ENCODE results near the gene NDRG2. TPM values are rescaled to one million over a fixed set of nuclear protein-coding genes. Genes with fewer than 3 reads are reported as not detected.
A peak's percentile ranks its signal among the peaks of the same experiment; 100 is the strongest.
"Not testable (repeated sequence)": the region's sequence is repeated elsewhere in the genome, so short reads cannot be mapped to it uniquely, and the experiment has no call there.

The NDRG2 gene
- polyA plus RNA-seq, 2 donors, result 131 to 252 TPM

GRCh38 chr14:21043974-21044618 is 19.2 kb upstream of the NDRG2 start:
- WGBS, 2 donors, result 46 to 56% methylated on average over 6 of the region's 6 CpGs
- peaks cover 0 to 16% of the 10 kb centered on the region in 2 donors for H3K4me1 ChIP-seq (ENCODE audit: control insufficient read depth in 2 of 2, insufficient read depth in 2 of 2, low read length in 1 of 2)
- no peak overlapping the region for H3K27ac ChIP-seq (ENCODE audit: low read depth in 2 of 2, low read length in 1 of 2)
- H3K4me3 ChIP-seq (ENCODE audit: low read depth in 1 of 2, low read length in 2 of 2), result no peak overlapping the region
- no peaks in the 10 kb centered on the region for H3K27me3 ChIP-seq (ENCODE audit: control insufficient read depth in 1 of 2, insufficient read depth in 2 of 2, low read length in 2 of 2)
- H3K36me3 ChIP-seq (ENCODE audit: control insufficient read depth in 2 of 2, insufficient read depth in 2 of 2, low read length in 1 of 2), result no peaks in the 10 kb centered on the region
- H3K9me3 ChIP-seq (ENCODE audit: control insufficient read depth in 2 of 2, insufficient read depth in 1 of 2, low read depth in 1 of 2, low read length in 1 of 2), result no peaks in the 10 kb centered on the region

DNA sequence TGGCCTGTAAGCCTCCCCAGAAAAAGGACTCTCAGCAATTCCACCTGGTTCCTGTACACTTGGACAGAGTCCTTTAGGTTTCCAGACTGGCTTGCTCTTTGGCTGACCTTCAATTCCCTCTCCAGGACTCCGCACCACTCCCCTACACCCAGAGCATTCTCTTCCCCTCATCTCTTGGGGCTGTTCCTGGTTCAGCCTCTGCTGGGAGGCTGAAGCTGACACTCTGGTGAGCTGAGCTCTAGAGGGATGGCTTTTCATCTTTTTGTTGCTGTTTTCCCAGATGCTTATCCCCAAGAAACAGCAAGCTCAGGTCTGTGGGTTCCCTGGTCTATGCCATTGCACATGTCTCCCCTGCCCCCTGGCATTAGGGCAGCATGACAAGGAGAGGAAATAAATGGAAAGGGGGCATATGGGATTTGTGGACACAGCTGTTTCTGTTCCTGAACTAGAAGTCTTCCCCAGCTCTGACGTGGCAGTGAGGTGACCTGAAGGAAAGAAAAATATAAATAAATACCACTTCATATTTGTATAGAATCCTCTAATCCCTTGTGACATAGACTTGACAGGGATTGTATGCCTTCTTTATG is 18.6 kb upstream of the NDRG2 start:
- Histone ChIP-seq H3K36me3 (ENCODE audit: control insufficient read depth in 2 of 2, insufficient read depth in 2 of 2, low read length in 1 of 2) (no peaks in the 10 kb centered on the region), H3K4me1 (ENCODE audit: control insufficient read depth in 2 of 2, insufficient read depth in 2 of 2, low read length in 1 of 2) (peaks cover 0 to 18% of the 10 kb centered on the region in 2 donors), H3K4me3 (ENCODE audit: low read depth in 1 of 2, low read length in 2 of 2) (peak overlapping the region; percentile 17 to 24), H3K27me3 (ENCODE audit: control insufficient read depth in 1 of 2, insufficient read depth in 2 of 2, low read length in 2 of 2) (no peaks in the 10 kb centered on the region), H3K27ac (ENCODE audit: low read depth in 2 of 2, low read length in 1 of 2) (peak overlapping the region in 1 of 2 donors; percentile 69), H3K9me3 (ENCODE audit: control insufficient read depth in 2 of 2, insufficient read depth in 1 of 2, low read depth in 1 of 2, low read length in 1 of 2) (no peaks in the 10 kb centered on the region)
- WGBS, 2 donors, result 44 to 48% methylated on average over 2 of the region's 2 CpGs

GRCh38 chr14:21042918-21043317 is 18.1 kb upstream of the NDRG2 start:
- peaks cover 0 to 18% of the 10 kb centered on the region in 2 donors for H3K4me1 ChIP-seq (ENCODE audit: control insufficient read depth in 2 of 2, insufficient read depth in 2 of 2, low read length in 1 of 2)
- WGBS, 2 donors, result 56 to 57% methylated on average over 8 of the region's 8 CpGs

GRCh38 chr14:21041676-21042433 is 17.0 kb upstream of the NDRG2 start, which contains the start of gene RNASE7:
Gene RNASE7 (plus strand): TSS chr14:21042362. CDS start chr14:21042993, 631 bp downstream.
- peaks cover 0 to 18% of the 10 kb centered on the region in 2 donors for H3K4me1 ChIP-seq (ENCODE audit: control insufficient read depth in 2 of 2, insufficient read depth in 2 of 2, low read length in 1 of 2)
- H3K4me3 ChIP-seq (ENCODE audit: low read depth in 1 of 2, low read length in 2 of 2), result peak within 1 kb of the TSS; percentile 24 to 32
- WGBS, 2 donors, result 54 to 65% methylated on average over 11 of the region's 11 CpGs
- H3K27me3 ChIP-seq (ENCODE audit: control insufficient read depth in 1 of 2, insufficient read depth in 2 of 2, low read length in 2 of 2), result no peaks in the 10 kb centered on the region
- H3K36me3 ChIP-seq (ENCODE audit: control insufficient read depth in 2 of 2, insufficient read depth in 2 of 2, low read length in 1 of 2), result no peaks in the 10 kb centered on the region
- H3K27ac ChIP-seq (ENCODE audit: low read depth in 2 of 2, low read length in 1 of 2), result peak within 1 kb of the TSS; percentile 32 to 75
- no peaks in the 10 kb centered on the region for H3K9me3 ChIP-seq (ENCODE audit: control insufficient read depth in 2 of 2, insufficient read depth in 1 of 2, low read depth in 1 of 2, low read length in 1 of 2)

More at GRCh38 chr14:21042918-21043317, 18.1 kb upstream of the NDRG2 start:
- peak overlapping the region in 1 of 2 donors; percentile 61 for H3K27ac ChIP-seq (ENCODE audit: low read depth in 2 of 2, low read length in 1 of 2)
- no peaks in the 10 kb centered on the region for H3K27me3 ChIP-seq (ENCODE audit: control insufficient read depth in 1 of 2, insufficient read depth in 2 of 2, low read length in 2 of 2)
- no peaks in the 10 kb centered on the region for H3K9me3 ChIP-seq (ENCODE audit: control insufficient read depth in 2 of 2, insufficient read depth in 1 of 2, low read depth in 1 of 2, low read length in 1 of 2)
- no peaks in the 10 kb centered on the region for H3K36me3 ChIP-seq (ENCODE audit: control insufficient read depth in 2 of 2, insufficient read depth in 2 of 2, low read length in 1 of 2)
- H3K4me3 ChIP-seq (ENCODE audit: low read depth in 1 of 2, low read length in 2 of 2), result peak overlapping the region; percentile 5 to 24

DNA sequence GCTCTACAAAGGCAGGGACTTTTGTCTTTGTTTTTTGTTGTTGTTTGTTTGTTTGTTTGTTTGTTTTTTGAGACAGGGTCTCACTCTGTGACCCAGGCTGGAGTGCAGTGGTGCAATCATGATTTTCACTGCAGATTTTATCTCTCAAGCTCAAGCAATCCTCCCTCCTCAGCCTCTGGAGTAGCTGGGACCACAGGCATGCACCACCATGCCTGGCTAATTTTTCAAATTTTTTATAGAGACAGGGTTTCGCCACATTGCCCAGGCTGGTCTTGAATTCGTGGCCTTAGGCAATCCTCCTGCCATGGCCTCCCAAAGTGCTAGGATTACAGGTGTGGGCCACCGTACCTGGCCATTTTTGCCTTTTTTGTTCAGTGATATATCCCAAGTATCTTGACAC is 16.1 kb upstream of the NDRG2 start:
- not testable (repeated sequence) for H3K36me3 ChIP-seq (ENCODE audit: control insufficient read depth in 2 of 2, insufficient read depth in 2 of 2, low read length in 1 of 2); H3K27ac ChIP-seq (ENCODE audit: low read depth in 2 of 2, low read length in 1 of 2); H3K27me3 ChIP-seq (ENCODE audit: control insufficient read depth in 1 of 2, insufficient read depth in 2 of 2, low read length in 2 of 2); H3K9me3 ChIP-seq (ENCODE audit: control insufficient read depth in 2 of 2, insufficient read depth in 1 of 2, low read depth in 1 of 2, low read length in 1 of 2); H3K4me3 ChIP-seq (ENCODE audit: low read depth in 1 of 2, low read length in 2 of 2)
- 71 to 75% methylated on average over 3 of the region's 3 CpGs for WGBS, 2 donors
- H3K4me1 ChIP-seq (ENCODE audit: control insufficient read depth in 2 of 2, insufficient read depth in 2 of 2, low read length in 1 of 2), result peaks cover 0 to 21% of the 10 kb centered on the region in 2 donors

DNA sequence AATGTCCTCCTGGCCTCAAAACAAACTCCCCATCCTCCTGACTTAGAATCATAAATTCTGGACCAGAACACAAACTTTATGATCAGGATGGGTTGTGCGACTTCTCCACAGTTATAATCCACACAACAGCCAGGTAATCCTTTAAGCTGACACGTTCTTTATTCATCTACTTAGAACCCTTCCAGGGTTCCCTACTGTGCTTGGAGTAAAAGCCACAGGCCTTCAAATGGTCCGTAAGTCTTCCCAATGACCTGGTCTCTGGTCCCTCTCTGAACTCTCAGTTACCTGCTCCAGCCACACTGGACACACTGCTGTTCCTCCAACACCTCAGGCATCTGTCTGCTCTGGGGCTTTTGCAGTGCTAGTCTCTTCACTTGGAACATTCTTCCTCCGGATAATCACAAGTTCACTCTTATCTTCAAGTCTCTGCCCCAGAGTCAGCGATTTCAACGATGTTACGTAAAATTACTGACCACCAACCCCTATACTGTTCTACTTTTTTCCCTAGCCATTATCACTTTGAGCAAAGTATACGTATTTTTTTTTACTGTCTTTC is 15.6 kb upstream of the NDRG2 start:
- H3K4me1 ChIP-seq (ENCODE audit: control insufficient read depth in 2 of 2, insufficient read depth in 2 of 2, low read length in 1 of 2), result peaks cover 0 to 21% of the 10 kb centered on the region in 2 donors
- H3K27ac ChIP-seq (ENCODE audit: low read depth in 2 of 2, low read length in 1 of 2), result peak overlapping the region in 1 of 2 donors; percentile 13
- no peaks in the 10 kb centered on the region for H3K27me3 ChIP-seq (ENCODE audit: control insufficient read depth in 1 of 2, insufficient read depth in 2 of 2, low read length in 2 of 2)
- no peak overlapping the region for H3K4me3 ChIP-seq (ENCODE audit: low read depth in 1 of 2, low read length in 2 of 2)
- H3K9me3 ChIP-seq (ENCODE audit: control insufficient read depth in 2 of 2, insufficient read depth in 1 of 2, low read depth in 1 of 2, low read length in 1 of 2), result no peaks in the 10 kb centered on the region
- WGBS, 2 donors, result 64 to 70% methylated on average over 8 of the region's 8 CpGs
- H3K36me3 ChIP-seq (ENCODE audit: control insufficient read depth in 2 of 2, insufficient read depth in 2 of 2, low read length in 1 of 2), result no peaks in the 10 kb centered on the region

DNA sequence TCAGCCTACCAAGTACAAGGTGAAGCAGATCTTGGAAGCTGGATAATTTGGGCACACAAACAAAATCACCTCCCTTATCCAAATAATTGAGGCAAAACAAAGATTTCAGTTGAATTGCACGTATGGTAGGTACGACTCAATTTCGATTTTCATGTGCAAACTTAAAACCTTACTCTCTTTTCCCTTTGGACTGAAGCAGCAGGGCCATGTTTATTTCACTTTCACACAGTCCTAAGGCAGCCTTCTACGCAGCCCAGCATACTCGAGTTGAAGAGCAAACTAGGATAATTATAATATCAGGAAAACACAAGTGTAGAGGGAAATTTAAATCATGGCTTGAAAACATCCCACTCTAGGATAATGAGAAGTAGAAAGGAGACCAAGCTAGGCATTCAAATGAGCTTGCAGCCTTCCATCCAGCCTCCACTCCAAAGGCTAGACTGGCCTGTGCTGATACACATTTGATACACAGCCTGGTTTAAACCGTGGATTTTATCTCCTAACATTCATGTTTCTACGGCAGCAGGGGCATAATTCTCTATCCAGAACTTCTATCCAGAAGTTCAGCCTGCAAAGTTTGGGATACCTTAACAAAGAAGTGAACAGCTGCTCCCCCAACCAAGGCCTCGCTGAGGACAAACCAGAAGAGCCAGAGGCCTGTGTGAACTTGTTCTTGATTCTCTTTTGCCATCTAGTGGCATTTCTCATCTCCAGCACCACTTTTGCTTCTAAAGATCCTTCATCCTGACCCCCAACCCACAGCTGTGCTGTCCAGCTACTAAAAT is 14.9 kb upstream of the NDRG2 start:
- Histone ChIP-seq H3K27ac (ENCODE audit: low read depth in 2 of 2, low read length in 1 of 2) (peak overlapping the region; percentile 80 to 83), H3K27me3 (ENCODE audit: control insufficient read depth in 1 of 2, insufficient read depth in 2 of 2, low read length in 2 of 2) (no peaks in the 10 kb centered on the region), H3K4me3 (ENCODE audit: low read depth in 1 of 2, low read length in 2 of 2) (no peak overlapping the region), H3K4me1 (ENCODE audit: control insufficient read depth in 2 of 2, insufficient read depth in 2 of 2, low read length in 1 of 2) (peaks cover 0 to 21% of the 10 kb centered on the region in 2 donors), H3K9me3 (ENCODE audit: control insufficient read depth in 2 of 2, insufficient read depth in 1 of 2, low read depth in 1 of 2, low read length in 1 of 2) (no peaks in the 10 kb centered on the region), H3K36me3 (ENCODE audit: control insufficient read depth in 2 of 2, insufficient read depth in 2 of 2, low read length in 1 of 2) (no peaks in the 10 kb centered on the region)
- WGBS, 2 donors, result 35 to 42% methylated on average over 8 of the region's 8 CpGs

GRCh38 chr14:21038441-21039422 is 13.9 kb upstream of the NDRG2 start:
- Histone ChIP-seq H3K36me3 (ENCODE audit: control insufficient read depth in 2 of 2, insufficient read depth in 2 of 2, low read length in 1 of 2) (no peaks in the 10 kb centered on the region), H3K4me3 (ENCODE audit: low read depth in 1 of 2, low read length in 2 of 2) (peak overlapping the region in 1 of 2 donors; percentile 11), H3K27me3 (ENCODE audit: control insufficient read depth in 1 of 2, insufficient read depth in 2 of 2, low read length in 2 of 2) (no peaks in the 10 kb centered on the region), H3K4me1 (ENCODE audit: control insufficient read depth in 2 of 2, insufficient read depth in 2 of 2, low read length in 1 of 2) (peaks cover 0 to 21% of the 10 kb centered on the region in 2 donors), H3K27ac (ENCODE audit: low read depth in 2 of 2, low read length in 1 of 2) (peak overlapping the region; percentile 80 to 83), H3K9me3 (ENCODE audit: control insufficient read depth in 2 of 2, insufficient read depth in 1 of 2, low read depth in 1 of 2, low read length in 1 of 2) (no peaks in the 10 kb centered on the region)
- 17 to 22% methylated on average over 10 of the region's 10 CpGs for WGBS, 2 donors

All from esophagus (tissue), 2 donors.